GM23338 (cell line): ENCODE results near the gene METRNL.

Experiments
- EZH2 ChIP-seq: fragments of 200-600 bp; sonication (generic); IDR thresholded peaks from one replicate; pipeline ENCODE4 v1.8.0; 2017; ENCODE audit warnings: antibody characterized with exemption, mild to moderate bottlenecking, low read depth; ENCODE audit not compliant: unreplicated experiment
- JUNB ChIP-seq: IDR thresholded peaks from one replicate; pipeline ENCODE4 v1.6.1; 2016; ENCODE audit warnings: antibody characterized with exemption; ENCODE audit not compliant: unreplicated experiment
- NANOG ChIP-seq: IDR thresholded peaks from 2 replicates; pipeline ENCODE4 v1.6.1; 2016; ENCODE audit warnings: antibody characterized with exemption, borderline replicate concordance
- ZNF331 ChIP-seq: fragments of 250-450 bp; sonication (Bioruptor Pico); IDR thresholded peaks from 2 replicates; pipeline ENCODE4 v1.5.0; 2020; ENCODE audit warnings: low read depth, mild to moderate bottlenecking, moderate library complexity
- TF ChIP-seq, protein P1 (sequence below), 2 experiments: fragments of 200-600 bp in 1 of 2; sonication (generic) in 1 of 2; conservative IDR thresholded peaks; 2 replicates each; pipeline versions ENCODE4 v1.5.1 to v1.6.1; 2016 to 2017; ENCODE audit warnings: antibody characterized with exemption in 2 of 2, low read depth in 2 of 2, mild to moderate bottlenecking in 2 of 2, moderate library complexity in 1 of 2
- TF ChIP-seq, protein P2 (sequence below): IDR thresholded peaks from one replicate; pipeline ENCODE4 v1.6.1; 2018; ENCODE audit warnings: antibody characterized with exemption; ENCODE audit not compliant: unreplicated experiment

DNA sequence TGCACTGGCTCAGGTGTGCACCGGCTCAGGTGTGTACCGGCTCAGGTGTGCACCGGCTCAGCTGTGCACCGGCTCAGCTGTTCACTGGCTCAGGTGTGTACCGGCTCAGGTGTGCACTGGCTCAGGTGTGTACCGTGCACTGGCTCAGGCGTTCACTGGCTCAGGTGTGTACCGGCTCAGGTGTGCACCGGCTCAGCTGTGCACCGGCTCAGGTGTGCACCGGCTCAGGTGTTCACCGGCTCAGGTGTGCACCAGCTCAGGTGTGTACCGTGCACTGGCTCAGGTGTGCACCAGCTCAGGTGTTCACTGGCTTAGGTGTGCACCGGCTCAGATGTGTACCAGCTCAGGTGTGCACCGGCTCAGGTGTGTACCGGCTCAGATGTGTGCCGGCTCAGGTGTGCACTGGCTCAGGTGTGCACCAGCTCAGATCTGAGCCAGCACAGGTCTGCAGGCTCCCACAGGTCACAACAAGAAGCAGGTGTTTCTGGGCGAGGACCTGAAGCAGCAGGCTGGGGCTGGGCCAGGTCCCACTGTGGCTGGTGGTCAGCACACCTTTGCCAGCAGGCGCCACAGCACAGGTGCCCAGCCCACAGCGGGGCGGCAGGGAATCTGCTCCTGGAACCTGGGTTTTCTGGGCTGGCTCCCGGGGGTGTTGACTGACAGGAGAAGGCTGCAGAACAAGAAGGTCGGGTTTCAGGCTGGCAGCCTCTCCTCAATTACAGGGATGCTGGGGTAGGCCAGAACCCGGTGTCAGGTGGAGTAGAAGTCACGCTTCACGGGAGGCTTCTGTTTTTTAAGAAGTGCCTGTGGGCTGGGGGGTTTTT, 17.2 kb downstream of the METRNL start:
- TF ChIP-seq, protein P1, sequence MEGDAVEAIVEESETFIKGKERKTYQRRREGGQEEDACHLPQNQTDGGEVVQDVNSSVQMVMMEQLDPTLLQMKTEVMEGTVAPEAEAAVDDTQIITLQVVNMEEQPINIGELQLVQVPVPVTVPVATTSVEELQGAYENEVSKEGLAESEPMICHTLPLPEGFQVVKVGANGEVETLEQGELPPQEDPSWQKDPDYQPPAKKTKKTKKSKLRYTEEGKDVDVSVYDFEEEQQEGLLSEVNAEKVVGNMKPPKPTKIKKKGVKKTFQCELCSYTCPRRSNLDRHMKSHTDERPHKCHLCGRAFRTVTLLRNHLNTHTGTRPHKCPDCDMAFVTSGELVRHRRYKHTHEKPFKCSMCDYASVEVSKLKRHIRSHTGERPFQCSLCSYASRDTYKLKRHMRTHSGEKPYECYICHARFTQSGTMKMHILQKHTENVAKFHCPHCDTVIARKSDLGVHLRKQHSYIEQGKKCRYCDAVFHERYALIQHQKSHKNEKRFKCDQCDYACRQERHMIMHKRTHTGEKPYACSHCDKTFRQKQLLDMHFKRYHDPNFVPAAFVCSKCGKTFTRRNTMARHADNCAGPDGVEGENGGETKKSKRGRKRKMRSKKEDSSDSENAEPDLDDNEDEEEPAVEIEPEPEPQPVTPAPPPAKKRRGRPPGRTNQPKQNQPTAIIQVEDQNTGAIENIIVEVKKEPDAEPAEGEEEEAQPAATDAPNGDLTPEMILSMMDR (conservative IDR thresholded peaks at IDR 0.05; ENCODE audit: low read depth in 2 of 2) = no peak
- TF ChIP-seq, protein P2, sequence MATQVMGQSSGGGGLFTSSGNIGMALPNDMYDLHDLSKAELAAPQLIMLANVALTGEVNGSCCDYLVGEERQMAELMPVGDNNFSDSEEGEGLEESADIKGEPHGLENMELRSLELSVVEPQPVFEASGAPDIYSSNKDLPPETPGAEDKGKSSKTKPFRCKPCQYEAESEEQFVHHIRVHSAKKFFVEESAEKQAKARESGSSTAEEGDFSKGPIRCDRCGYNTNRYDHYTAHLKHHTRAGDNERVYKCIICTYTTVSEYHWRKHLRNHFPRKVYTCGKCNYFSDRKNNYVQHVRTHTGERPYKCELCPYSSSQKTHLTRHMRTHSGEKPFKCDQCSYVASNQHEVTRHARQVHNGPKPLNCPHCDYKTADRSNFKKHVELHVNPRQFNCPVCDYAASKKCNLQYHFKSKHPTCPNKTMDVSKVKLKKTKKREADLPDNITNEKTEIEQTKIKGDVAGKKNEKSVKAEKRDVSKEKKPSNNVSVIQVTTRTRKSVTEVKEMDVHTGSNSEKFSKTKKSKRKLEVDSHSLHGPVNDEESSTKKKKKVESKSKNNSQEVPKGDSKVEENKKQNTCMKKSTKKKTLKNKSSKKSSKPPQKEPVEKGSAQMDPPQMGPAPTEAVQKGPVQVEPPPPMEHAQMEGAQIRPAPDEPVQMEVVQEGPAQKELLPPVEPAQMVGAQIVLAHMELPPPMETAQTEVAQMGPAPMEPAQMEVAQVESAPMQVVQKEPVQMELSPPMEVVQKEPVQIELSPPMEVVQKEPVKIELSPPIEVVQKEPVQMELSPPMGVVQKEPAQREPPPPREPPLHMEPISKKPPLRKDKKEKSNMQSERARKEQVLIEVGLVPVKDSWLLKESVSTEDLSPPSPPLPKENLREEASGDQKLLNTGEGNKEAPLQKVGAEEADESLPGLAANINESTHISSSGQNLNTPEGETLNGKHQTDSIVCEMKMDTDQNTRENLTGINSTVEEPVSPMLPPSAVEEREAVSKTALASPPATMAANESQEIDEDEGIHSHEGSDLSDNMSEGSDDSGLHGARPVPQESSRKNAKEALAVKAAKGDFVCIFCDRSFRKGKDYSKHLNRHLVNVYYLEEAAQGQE = no peak
- TF ChIP-seq NANOG (no peak), EZH2 (no peak), ZNF331 (CRISPR knock-in tag) (no peak), JUNB (no peak)
